GM23338 (cell line): ENCODE measurements around the gene FOCAD.

Source experiments
- CREB1 ChIP-seq: fragments of 250-450 bp; sonication (Bioruptor Pico); IDR thresholded peaks from 2 replicates; pipeline ENCODE4 v1.5.0; 2020; ENCODE audit warnings: low read depth, mild to moderate bottlenecking, moderate library complexity
- EZH2 ChIP-seq: fragments of 200-600 bp; sonication (generic); IDR thresholded peaks from one replicate; pipeline ENCODE4 v1.8.0; 2017; ENCODE audit warnings: antibody characterized with exemption, mild to moderate bottlenecking, low read depth; ENCODE audit not compliant: unreplicated experiment
- EZH2phosphoT487 ChIP-seq: fragments of 200-600 bp; sonication (generic); IDR thresholded peaks from one replicate; pipeline ENCODE4 v1.8.1; 2018; ENCODE audit warnings: antibody characterized with exemption; ENCODE audit not compliant: unreplicated experiment
- POLR2AphosphoS5 ChIP-seq: IDR thresholded peaks from 2 replicates; pipeline ENCODE4 v1.6.1; 2016; ENCODE audit warnings: antibody characterized with exemption, low read depth
- STAT1 ChIP-seq: IDR thresholded peaks from one replicate; pipeline ENCODE4 v1.6.1; 2016; ENCODE audit warnings: antibody characterized with exemption; ENCODE audit not compliant: unreplicated experiment
- TF ChIP-seq, protein P1 (sequence below), 2 experiments: fragments of 200-600 bp in 1 of 2; sonication (generic) in 1 of 2; conservative IDR thresholded peaks; 2 replicates each; pipeline versions ENCODE4 v1.5.1 to v1.6.1; 2016 to 2017; ENCODE audit warnings: antibody characterized with exemption in 2 of 2, low read depth in 2 of 2, mild to moderate bottlenecking in 2 of 2, moderate library complexity in 1 of 2
- TF ChIP-seq, protein P2 (sequence below): IDR thresholded peaks from one replicate; pipeline ENCODE4 v1.6.1; 2018; ENCODE audit warnings: antibody characterized with exemption; ENCODE audit not compliant: unreplicated experiment
- TF ChIP-seq, protein P3 (sequence below): IDR thresholded peaks from 2 replicates; pipeline ENCODE4 v1.6.1; 2016; ENCODE audit warnings: antibody characterized with exemption

DNA sequence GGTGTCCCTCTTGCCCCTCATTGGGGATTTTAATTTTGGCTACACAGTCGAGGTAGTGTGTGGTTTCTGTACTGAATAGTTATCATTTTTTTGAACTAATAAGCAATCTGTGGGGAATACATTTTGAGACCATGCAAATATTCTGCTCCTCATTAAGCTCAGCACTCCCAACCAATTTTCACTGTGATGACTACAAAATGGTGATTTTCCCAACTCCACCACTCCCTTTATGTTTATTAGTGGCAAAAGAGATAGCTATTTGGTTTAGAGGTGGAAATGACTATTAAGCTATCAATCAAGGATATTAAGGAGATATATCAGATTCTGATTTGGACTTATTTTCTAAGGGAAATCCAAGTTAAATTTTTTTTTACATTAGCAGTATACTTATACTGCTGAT lies 62.9 kb downstream of the FOCAD start:
- TF ChIP-seq, protein P1, sequence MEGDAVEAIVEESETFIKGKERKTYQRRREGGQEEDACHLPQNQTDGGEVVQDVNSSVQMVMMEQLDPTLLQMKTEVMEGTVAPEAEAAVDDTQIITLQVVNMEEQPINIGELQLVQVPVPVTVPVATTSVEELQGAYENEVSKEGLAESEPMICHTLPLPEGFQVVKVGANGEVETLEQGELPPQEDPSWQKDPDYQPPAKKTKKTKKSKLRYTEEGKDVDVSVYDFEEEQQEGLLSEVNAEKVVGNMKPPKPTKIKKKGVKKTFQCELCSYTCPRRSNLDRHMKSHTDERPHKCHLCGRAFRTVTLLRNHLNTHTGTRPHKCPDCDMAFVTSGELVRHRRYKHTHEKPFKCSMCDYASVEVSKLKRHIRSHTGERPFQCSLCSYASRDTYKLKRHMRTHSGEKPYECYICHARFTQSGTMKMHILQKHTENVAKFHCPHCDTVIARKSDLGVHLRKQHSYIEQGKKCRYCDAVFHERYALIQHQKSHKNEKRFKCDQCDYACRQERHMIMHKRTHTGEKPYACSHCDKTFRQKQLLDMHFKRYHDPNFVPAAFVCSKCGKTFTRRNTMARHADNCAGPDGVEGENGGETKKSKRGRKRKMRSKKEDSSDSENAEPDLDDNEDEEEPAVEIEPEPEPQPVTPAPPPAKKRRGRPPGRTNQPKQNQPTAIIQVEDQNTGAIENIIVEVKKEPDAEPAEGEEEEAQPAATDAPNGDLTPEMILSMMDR (conservative IDR thresholded peaks at IDR 0.05; ENCODE audit: low read depth in 2 of 2), result no peak
- no peak for TF ChIP-seq POLR2AphosphoS5
- TF ChIP-seq EZH2, result no peak
- no peak for TF ChIP-seq CREB1
- TF ChIP-seq STAT1, result no peak
- TF ChIP-seq, protein P2, sequence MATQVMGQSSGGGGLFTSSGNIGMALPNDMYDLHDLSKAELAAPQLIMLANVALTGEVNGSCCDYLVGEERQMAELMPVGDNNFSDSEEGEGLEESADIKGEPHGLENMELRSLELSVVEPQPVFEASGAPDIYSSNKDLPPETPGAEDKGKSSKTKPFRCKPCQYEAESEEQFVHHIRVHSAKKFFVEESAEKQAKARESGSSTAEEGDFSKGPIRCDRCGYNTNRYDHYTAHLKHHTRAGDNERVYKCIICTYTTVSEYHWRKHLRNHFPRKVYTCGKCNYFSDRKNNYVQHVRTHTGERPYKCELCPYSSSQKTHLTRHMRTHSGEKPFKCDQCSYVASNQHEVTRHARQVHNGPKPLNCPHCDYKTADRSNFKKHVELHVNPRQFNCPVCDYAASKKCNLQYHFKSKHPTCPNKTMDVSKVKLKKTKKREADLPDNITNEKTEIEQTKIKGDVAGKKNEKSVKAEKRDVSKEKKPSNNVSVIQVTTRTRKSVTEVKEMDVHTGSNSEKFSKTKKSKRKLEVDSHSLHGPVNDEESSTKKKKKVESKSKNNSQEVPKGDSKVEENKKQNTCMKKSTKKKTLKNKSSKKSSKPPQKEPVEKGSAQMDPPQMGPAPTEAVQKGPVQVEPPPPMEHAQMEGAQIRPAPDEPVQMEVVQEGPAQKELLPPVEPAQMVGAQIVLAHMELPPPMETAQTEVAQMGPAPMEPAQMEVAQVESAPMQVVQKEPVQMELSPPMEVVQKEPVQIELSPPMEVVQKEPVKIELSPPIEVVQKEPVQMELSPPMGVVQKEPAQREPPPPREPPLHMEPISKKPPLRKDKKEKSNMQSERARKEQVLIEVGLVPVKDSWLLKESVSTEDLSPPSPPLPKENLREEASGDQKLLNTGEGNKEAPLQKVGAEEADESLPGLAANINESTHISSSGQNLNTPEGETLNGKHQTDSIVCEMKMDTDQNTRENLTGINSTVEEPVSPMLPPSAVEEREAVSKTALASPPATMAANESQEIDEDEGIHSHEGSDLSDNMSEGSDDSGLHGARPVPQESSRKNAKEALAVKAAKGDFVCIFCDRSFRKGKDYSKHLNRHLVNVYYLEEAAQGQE, result no peak
- no peak for TF ChIP-seq EZH2phosphoT487
- TF ChIP-seq, protein P3, sequence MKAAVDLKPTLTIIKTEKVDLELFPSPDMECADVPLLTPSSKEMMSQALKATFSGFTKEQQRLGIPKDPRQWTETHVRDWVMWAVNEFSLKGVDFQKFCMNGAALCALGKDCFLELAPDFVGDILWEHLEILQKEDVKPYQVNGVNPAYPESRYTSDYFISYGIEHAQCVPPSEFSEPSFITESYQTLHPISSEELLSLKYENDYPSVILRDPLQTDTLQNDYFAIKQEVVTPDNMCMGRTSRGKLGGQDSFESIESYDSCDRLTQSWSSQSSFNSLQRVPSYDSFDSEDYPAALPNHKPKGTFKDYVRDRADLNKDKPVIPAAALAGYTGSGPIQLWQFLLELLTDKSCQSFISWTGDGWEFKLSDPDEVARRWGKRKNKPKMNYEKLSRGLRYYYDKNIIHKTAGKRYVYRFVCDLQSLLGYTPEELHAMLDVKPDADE, result no peak
